Epithelial cell of esophagus (primary cell): ENCODE results near the gene IL13.
A peak's percentile ranks its signal among the peaks of the same experiment; 100 is the strongest.

ENCODE experiments used
- DNase-seq: peaks from one replicate; pipeline ENCODE4 v3.0.0; 2010; ENCODE audit warnings: low read depth
- H3K4me3 ChIP-seq: 2 replicates; pipeline ENCODE4 v1.5.1; 2011; ENCODE audit warnings: mild to moderate bottlenecking, low read length, control low read depth
- TF ChIP-seq, protein P1 (sequence below): IDR thresholded peaks from 2 replicates; pipeline ENCODE4 v1.5.1; 2011; ENCODE audit warnings: low read depth, mild to moderate bottlenecking, low read length, control low read depth, inconsistent platforms; ENCODE audit not compliant: insufficient read depth; ENCODE audit errors: missing control alignments

Gene IL13

DNA sequence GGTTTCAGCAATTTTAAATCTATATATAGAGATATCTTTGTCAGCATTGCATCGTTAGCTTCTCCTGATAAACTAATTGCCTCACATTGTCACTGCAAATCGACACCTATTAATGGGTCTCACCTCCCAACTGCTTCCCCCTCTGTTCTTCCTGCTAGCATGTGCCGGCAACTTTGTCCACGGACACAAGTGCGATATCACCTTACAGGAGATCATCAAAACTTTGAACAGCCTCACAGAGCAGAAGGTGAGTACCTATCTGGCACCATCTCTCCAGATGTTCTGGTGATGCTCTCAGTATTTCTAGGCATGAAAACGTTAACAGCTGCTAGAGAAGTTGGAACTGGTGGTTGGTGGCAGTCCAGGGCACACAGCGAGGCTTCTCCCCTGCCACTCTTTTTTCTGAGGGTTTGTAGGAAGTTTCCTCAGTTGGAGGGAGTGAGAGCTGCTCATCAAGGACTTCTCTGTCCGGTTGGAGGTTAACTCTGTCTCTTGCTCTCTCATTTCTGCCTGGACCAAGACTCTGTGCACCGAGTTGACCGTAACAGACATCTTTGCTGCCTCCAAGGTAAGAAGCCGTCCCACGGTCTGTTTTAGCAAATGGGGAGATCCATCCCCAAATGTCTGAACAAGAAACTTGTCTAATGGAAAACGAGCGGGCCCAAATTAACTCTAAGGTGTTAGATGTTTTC, 16.1 kb downstream of the IL13 start, which contains the start of gene IL4:
Gene IL4, plus strand, starts transcription at position 51 of the 692 bp plus-strand sequence. Its CDS starts 62 bp downstream, at position 113.
- TF ChIP-seq, protein P1, sequence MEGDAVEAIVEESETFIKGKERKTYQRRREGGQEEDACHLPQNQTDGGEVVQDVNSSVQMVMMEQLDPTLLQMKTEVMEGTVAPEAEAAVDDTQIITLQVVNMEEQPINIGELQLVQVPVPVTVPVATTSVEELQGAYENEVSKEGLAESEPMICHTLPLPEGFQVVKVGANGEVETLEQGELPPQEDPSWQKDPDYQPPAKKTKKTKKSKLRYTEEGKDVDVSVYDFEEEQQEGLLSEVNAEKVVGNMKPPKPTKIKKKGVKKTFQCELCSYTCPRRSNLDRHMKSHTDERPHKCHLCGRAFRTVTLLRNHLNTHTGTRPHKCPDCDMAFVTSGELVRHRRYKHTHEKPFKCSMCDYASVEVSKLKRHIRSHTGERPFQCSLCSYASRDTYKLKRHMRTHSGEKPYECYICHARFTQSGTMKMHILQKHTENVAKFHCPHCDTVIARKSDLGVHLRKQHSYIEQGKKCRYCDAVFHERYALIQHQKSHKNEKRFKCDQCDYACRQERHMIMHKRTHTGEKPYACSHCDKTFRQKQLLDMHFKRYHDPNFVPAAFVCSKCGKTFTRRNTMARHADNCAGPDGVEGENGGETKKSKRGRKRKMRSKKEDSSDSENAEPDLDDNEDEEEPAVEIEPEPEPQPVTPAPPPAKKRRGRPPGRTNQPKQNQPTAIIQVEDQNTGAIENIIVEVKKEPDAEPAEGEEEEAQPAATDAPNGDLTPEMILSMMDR: no peak
- DNase-seq: no peak
- H3K4me3 ChIP-seq: no peak within 1 kb of the TSS

DNA sequence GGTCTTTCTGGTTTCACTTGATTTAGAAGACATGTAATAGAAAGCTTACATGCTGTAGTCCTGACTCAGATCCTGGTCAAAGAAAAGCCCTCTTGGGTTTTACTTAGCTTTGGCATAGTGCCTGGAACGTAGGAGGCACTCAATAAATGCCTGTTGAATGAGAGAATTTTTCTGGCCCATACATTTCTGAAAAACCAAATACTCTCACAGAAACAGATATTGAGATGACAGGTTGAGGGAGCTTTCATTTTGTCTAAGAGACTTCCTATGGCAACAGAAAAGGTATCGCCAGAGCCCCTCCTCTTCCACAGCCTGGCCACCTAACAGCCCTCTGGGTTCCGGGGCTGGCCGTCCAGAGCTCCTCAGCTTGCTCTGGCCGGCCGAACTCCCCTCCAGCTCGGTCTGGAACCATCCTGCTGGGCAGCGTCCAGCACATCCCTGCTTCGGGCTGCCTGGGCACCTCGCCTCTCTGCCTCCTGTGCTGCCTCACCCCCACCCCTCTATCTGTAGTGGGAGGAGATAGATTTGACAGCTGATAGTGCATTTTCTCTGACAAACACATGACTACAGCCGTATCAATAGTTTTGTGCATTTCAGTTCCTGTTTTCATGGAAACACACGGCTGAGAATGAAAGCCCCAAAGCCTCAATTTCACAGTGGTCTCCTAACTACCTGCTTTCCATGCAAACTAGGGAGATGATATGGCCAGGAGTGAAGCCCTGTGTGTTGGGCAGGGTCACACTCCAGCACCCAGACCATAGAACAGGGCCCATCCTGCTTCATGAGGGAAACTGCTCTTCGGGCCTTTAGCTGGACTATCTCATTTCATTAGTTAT, 16.9 kb downstream of the IL13 start:
- TF ChIP-seq, protein P1: no peak
- no peak overlapping the region for H3K4me3 ChIP-seq
- DNase-seq: peak; percentile 95

DNA sequence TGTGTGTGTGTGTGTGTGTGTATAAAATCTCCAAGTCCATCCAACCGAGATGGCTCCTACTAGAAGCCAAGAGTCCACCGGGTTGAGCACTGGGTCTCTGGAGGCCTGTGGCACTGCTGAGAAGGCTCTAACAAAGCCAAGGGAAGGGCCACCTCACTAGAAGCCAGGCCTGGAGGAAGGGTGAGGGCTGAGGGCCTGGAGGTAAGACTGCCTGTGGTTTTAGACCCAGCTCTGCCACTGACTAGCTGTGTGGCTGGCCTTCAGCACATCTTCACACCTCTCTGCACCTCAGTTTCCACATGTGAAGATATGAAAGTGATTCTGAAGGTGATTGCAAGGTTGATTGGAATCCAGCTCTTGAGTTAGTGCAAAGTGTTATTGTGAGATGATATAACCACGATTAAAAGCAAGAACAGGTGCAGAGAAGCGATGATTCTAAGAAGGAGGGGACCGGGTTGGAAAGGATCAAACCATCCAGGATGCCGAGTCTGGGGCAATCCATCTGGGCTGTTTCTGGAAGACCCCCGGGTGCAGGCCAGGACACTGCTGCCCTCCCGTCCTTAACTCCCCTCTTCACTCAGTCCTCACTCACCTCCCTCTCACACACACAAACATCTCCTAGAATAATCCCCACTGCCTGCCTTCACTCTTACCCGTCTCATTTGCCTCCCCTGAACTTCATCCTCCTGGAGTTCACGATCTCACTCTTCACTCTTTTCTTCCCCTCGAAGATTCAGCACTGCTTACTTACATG, 18.1 kb downstream of the IL13 start:
- no peak overlapping the region for H3K4me3 ChIP-seq
- DNase-seq: no peak
- TF ChIP-seq, protein P1: no peak

DNA sequence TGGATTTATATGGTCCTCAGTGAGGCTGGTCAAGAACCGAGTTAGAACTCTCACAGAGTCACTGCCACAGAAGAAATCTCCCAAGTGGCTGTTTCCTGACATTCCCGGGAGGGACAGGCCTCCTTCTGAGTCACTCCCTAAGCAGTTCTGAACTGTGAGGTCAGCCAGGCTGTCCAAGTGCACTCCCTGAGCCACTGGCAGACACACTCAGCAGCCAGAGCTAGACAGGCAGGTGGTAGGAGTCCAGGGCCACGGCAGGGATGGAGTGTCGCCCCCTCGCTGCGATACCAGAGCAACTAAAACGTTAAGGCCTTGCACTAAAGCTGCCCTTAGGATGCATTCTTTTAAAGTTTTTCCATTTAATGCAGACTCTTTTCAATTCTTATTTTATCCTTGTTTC, 19.2 kb downstream of the IL13 start:
- DNase-seq: peak; percentile 85
- TF ChIP-seq, protein P1: no peak
- H3K4me3 ChIP-seq: no peak overlapping the region

DNA sequence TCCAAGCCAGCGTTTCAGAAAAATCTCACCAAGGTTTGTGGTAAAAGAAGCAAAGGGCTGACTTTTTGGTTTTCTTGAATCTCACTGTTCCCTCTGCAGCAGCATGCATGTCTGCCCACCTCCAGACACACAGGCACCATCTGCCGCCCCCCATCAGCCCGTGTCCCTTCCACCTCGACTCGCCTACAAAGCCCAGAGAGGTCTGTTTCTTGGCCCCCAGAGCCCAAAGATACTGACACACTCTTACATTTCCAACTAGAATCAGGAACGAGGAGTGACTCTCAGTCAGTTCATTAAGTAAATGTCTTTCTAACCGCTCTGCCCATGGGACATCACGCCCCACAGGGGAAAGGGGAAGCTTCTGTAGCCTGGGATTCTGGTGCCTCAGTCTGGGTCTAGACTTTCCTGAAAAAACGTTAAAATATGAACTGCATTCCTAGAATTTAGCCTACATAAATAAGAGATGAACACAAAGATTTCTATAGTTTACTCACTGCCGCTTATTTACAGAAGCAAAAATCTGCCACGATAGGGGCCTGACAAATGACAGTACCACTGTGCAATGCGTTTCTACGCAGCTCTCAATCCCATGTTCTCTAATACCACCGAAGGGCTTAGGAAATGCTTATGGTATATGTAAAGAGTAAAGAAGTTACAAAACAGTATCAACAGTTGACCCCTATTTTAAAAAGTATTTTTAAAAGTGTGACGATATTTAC, 19.9 kb downstream of the IL13 start:
- TF ChIP-seq, protein P1: no peak
- H3K4me3 ChIP-seq: no peak overlapping the region
- DNase-seq: no peak

DNA sequence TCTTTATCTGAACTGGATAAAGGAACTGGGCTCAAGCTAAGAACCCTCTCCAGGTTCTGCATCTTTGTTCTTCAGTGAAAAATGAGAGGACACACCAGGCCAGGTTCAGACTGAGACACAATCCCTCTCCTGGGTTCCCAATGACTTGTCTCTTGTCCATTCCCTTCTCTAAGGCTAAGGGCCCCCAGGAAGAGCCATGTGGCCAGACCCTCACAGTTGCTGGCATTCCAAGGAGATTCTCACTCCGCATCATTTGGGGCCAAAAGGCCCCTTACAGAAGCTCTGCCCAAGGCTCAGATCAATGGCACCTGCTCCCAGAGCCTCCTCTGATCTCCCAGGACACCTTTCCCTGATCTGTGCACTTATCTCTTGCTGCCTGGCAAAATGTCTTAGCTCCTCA, 20.8 kb downstream of the IL13 start:
- H3K4me3 ChIP-seq: no peak overlapping the region
- TF ChIP-seq, protein P1: no peak
- DNase-seq: no peak
